GM18520 (cell line): Measurements from ENCODE around the gene LUZP1.

Source experiments
- ATAC-seq: cut with Tn5 transposase; IDR thresholded peaks from one replicate; pipeline ENCODE4 v1.9.1; 2021; ENCODE audit not compliant: unreplicated experiment

Gene LUZP1

GRCh38 chr1:23118957-23119792 lies 49.5 kb downstream of the LUZP1 start:
- no peak for ATAC-seq

GRCh38 chr1:23118407-23118806 lies 50.2 kb downstream of the LUZP1 start:
- ATAC-seq, result no peak

GRCh38 chr1:23116921-23117699 lies 51.5 kb downstream of the LUZP1 start:
- ATAC-seq, result no peak

- no peak for ATAC-seq
Observed at GRCh38 chr1:23116216-23116836, 52.3 kb downstream of the LUZP1 start.

GRCh38 chr1:23114424-23115079 lies 54.1 kb downstream of the LUZP1 start:
- no peak for ATAC-seq

- ATAC-seq, result no peak
Observed at GRCh38 chr1:23111600-23112535, 56.8 kb downstream of the LUZP1 start.

GRCh38 chr1:23110391-23110790 lies 58.3 kb downstream of the LUZP1 start:
- ATAC-seq, result no peak

- no peak for ATAC-seq
Observed at GRCh38 chr1:23108918-23109533, 59.6 kb downstream of the LUZP1 start.

GRCh38 chr1:23103001-23103889 lies 65.4 kb downstream of the LUZP1 start:
- no peak for ATAC-seq

- ATAC-seq, result no peak
Observed at GRCh38 chr1:23102289-23102688, 66.4 kb downstream of the LUZP1 start.

- ATAC-seq, result no peak
Observed at GRCh38 chr1:23101887-23102286, 66.8 kb downstream of the LUZP1 start.

- no peak for ATAC-seq
Observed at GRCh38 chr1:23101101-23101827, 67.4 kb downstream of the LUZP1 start.

GRCh38 chr1:23100074-23100748 lies 68.4 kb downstream of the LUZP1 start:
- no peak for ATAC-seq

GRCh38 chr1:23099171-23099536 lies 69.5 kb downstream of the LUZP1 start:
- ATAC-seq, result no peak

GRCh38 chr1:23098463-23099170 lies 70.0 kb downstream of the LUZP1 start:
- ATAC-seq, result no peak

GRCh38 chr1:23097316-23097715 lies 71.3 kb downstream of the LUZP1 start:
- no peak for ATAC-seq

GRCh38 chr1:23092447-23092846 lies 76.2 kb downstream of the LUZP1 start:
- ATAC-seq, result no peak
